Keratinocyte (primary cell): ENCODE data around the gene SPECC1L. TPM values are rescaled to one million over a fixed set of nuclear protein-coding genes. Genes with fewer than 3 reads are reported as not detected.

ENCODE experiments used
- DNase-seq: peaks from one replicate; pipeline ENCODE4 v3.0.0-alpha.2; 2011; ENCODE audit warnings: low read depth, missing footprints, low spot score
- FAIRE-seq: peaks from 2 replicates; lab custom pipeline; 2011; peaks lifted over from hg19 to GRCh38; lab: Jason Lieb, UNC
- H2AFZ ChIP-seq: 2 replicates; pipeline ENCODE4 v1.6.0; 2012; ENCODE audit warnings: low read length, control low read depth, inconsistent platforms; ENCODE audit not compliant: control insufficient read depth
- H3K27ac ChIP-seq: 2 replicates; pipeline ENCODE4 v1.5.1; 2011; ENCODE audit warnings: low read length; ENCODE audit not compliant: control insufficient read depth, insufficient read depth
- H3K27me3 ChIP-seq: 3 replicates; pipeline ENCODE4 v1.6.0; 2011; ENCODE audit warnings: low read length; ENCODE audit not compliant: control insufficient read depth, insufficient read depth; ENCODE audit errors: extremely low read depth
- H3K36me3 ChIP-seq, 2 experiments: 2 replicates in 1 of 2; 3 replicates in 1 of 2; pipeline ENCODE4 v1.5.1; 2011; ENCODE audit warnings: low read length in 2 of 2, mild to moderate bottlenecking in 1 of 2; ENCODE audit not compliant: control insufficient read depth in 2 of 2, insufficient read depth in 2 of 2; ENCODE audit errors: extremely low read depth in 1 of 2
- H3K4me1 ChIP-seq: 3 replicates; pipeline ENCODE4 v1.5.1; 2011; ENCODE audit warnings: low read length; ENCODE audit not compliant: control insufficient read depth, insufficient read depth; ENCODE audit errors: extremely low read depth
- H3K4me2 ChIP-seq: 3 replicates; pipeline ENCODE4 v1.6.0; 2011; ENCODE audit warnings: low read depth, low read length; ENCODE audit not compliant: control insufficient read depth, insufficient read depth; ENCODE audit errors: extremely low read depth
- H3K4me3 ChIP-seq, 3 experiments: fragments of 200-600 bp in 1 of 3; sonication (generic) in 1 of 3; 2 replicates in 2 of 3; 3 replicates in 1 of 3; pipeline ENCODE4 v1.5.1; 2011 to 2016; ENCODE audit warnings: low read length in 3 of 3, mild to moderate bottlenecking in 3 of 3, control low read depth in 2 of 3, inconsistent platforms in 1 of 3, low read depth in 1 of 3, mixed read lengths in 1 of 3, mixed run types in 1 of 3, moderate library complexity in 1 of 3; ENCODE audit not compliant: control insufficient read depth in 2 of 3, insufficient read depth in 2 of 3; ENCODE audit errors: extremely low read depth in 1 of 3
- H3K79me2 ChIP-seq: 2 replicates; pipeline ENCODE4 v1.6.0; 2012; ENCODE audit warnings: low read length; ENCODE audit not compliant: control insufficient read depth, insufficient read depth
- H3K9ac ChIP-seq: 3 replicates; pipeline ENCODE4 v1.6.0; 2011; ENCODE audit warnings: low read length; ENCODE audit not compliant: control insufficient read depth, insufficient read depth; ENCODE audit errors: extremely low read depth
- H3K9me1 ChIP-seq: 3 replicates; pipeline ENCODE4 v1.6.0; 2011; ENCODE audit warnings: low read length; ENCODE audit not compliant: control insufficient read depth, insufficient read depth; ENCODE audit errors: extremely low read depth
- H3K9me3 ChIP-seq: 2 replicates; pipeline ENCODE4 v1.5.1; 2012; ENCODE audit warnings: low read depth, low read length; ENCODE audit not compliant: control insufficient read depth
- H4K20me1 ChIP-seq: 3 replicates; pipeline ENCODE4 v1.6.0; 2011; ENCODE audit warnings: low read length; ENCODE audit not compliant: control insufficient read depth, insufficient read depth; ENCODE audit errors: extremely low read depth
- CTCF ChIP-seq, 3 experiments: IDR thresholded peaks in 1 of 3; conservative IDR thresholded peaks in 1 of 3; optimal IDR thresholded peaks in 1 of 3; 2 replicates in 2 of 3; 3 replicates in 1 of 3; pipeline versions ENCODE3 to v1.5.1; 2011; ENCODE audit warnings: low read length in 3 of 3, mild to moderate bottlenecking in 3 of 3, moderate library complexity in 2 of 3, control low read depth in 1 of 3, inconsistent platforms in 1 of 3; ENCODE audit not compliant: insufficient read depth in 2 of 3; ENCODE audit errors: extremely low read depth in 1 of 3
- EZH2 ChIP-seq: IDR thresholded peaks from one replicate; pipeline ENCODE4 v1.6.1; 2012; ENCODE audit warnings: inconsistent platforms, mild to moderate bottlenecking, low read length, moderate library complexity
- dilution Hi-C: fragments of 300-500 bp; cut with MboI; formaldehyde crosslinking; loops from one replicate; pipeline ENCODE4 v1.7.0; 2020; ENCODE audit warnings: low sequenced_read_pairs; ENCODE audit not compliant: extremely low pct_ligation_motif_present
- polyA plus RNA-seq, 5 experiments: library from polyadenylated mRNA; depleted of rRNA in 3 of 5; stranded (reverse) in 3 of 5; stranded (forward) in 1 of 5; unstranded in 1 of 5; fragments of >200 nt; gene quantifications; 1 replicate in 1 of 5; 2 replicates in 3 of 5; 3 replicates in 1 of 5; pipeline versions ENCODE4 v1.2.1 to v1.2.3, GENCODE V29; 2011 to 2012; ENCODE audit warnings: missing spikeins in 2 of 5, low read depth in 1 of 5, low replicate concordance in 1 of 5

SPECC1L gene
- polyA plus RNA-seq, 1 donor (not counting 4 experiments of a cell fraction or from before 2014, with no cell fraction given), result 19.3 TPM

- no peaks in the 10 kb centered on the region for H4K20me1 ChIP-seq
- no peak overlapping the region for H3K4me2 ChIP-seq
- H3K9ac ChIP-seq, result no peak overlapping the region
- no peak overlapping the region for H3K4me3 ChIP-seq
- no peaks in the 10 kb centered on the region for H3K79me2 ChIP-seq
- dilution Hi-C loops, result no loop called here
- FAIRE-seq (no peak), DNase-seq (no peak)
- no peak overlapping the region for H2AFZ ChIP-seq
- no peaks in the 10 kb centered on the region for H3K36me3 ChIP-seq
- no peaks in the 10 kb centered on the region for H3K27me3 ChIP-seq
- H3K4me1 ChIP-seq, result peaks cover 4% of the 10 kb centered on the region
- no peaks in the 10 kb centered on the region for H3K9me1 ChIP-seq
- no peaks in the 10 kb centered on the region for H3K9me3 ChIP-seq
- TF ChIP-seq EZH2, result no peak
- TF ChIP-seq CTCF (optimal IDR thresholded peaks at IDR 0.05 in 1 of 3, IDR thresholded peaks at IDR 0.05 in 1 of 3, conservative IDR thresholded peaks at IDR 0.05 in 1 of 3; ENCODE audit: extremely low read depth in 1 of 3, insufficient read depth in 2 of 3, low read length in 3 of 3), result no peak
- H3K27ac ChIP-seq, result no peak overlapping the region
Observed at GRCh38 chr22:24440270-24440717, 169.7 kb downstream of the SPECC1L start.

GRCh38 chr22:24440718-24441405, 170.2 kb downstream of the SPECC1L start:
- no peaks in the 10 kb centered on the region for H4K20me1 ChIP-seq
- H3K36me3 ChIP-seq, result no peaks in the 10 kb centered on the region
- no peak overlapping the region for H3K4me2 ChIP-seq
- DNase-seq (no peak), FAIRE-seq (no peak)
- dilution Hi-C loops, result no loop called here
- no peak overlapping the region for H3K9ac ChIP-seq
- H3K27ac ChIP-seq, result no peak overlapping the region
- H3K79me2 ChIP-seq, result no peaks in the 10 kb centered on the region
- no peak overlapping the region for H3K4me3 ChIP-seq
- no peaks in the 10 kb centered on the region for H3K9me3 ChIP-seq
- TF ChIP-seq CTCF (optimal IDR thresholded peaks at IDR 0.05 in 1 of 3, IDR thresholded peaks at IDR 0.05 in 1 of 3, conservative IDR thresholded peaks at IDR 0.05 in 1 of 3; ENCODE audit: extremely low read depth in 1 of 3, insufficient read depth in 2 of 3, low read length in 3 of 3) (no peak), EZH2 (no peak)
- H3K9me1 ChIP-seq, result no peaks in the 10 kb centered on the region
- no peaks in the 10 kb centered on the region for H3K27me3 ChIP-seq
- H3K4me1 ChIP-seq, result peaks cover 4% of the 10 kb centered on the region
- no peak overlapping the region for H2AFZ ChIP-seq
